PC-9 (cell line): Measurements from ENCODE around the gene DPH7.

ENCODE experiments used
- EZH2 ChIP-seq: fragments of 200-600 bp; sonication (generic); IDR thresholded peaks from 2 replicates; pipeline ENCODE4 v1.8.0; 2017; ENCODE audit warnings: antibody characterized with exemption, low read depth
- TF ChIP-seq, protein P1 (sequence below): fragments of 200-600 bp; sonication (generic); conservative IDR thresholded peaks from 2 replicates; pipeline ENCODE4 v1.6.1; 2017; ENCODE audit warnings: mixed run types, antibody characterized with exemption, mild to moderate bottlenecking, moderate library complexity

DNA sequence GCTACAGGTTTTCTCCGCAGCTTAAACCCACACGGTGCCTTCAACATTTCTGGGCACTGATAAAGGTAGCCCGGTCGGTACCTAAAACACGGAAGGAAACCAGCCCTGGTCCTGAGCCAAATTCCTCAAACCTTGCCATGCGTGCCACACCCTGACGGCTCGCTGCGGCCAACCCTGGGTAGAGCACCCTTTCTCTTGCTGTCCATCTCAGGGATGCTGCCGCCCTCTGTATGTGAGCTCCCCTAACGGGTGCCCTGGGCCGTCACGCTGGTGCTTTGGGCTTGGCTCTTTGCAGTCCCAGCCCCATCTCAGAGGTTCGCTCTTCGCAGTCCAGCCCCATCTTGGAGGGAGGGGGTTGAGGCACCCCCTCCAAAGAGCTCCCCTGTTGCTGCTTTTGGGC is 72.5 kb downstream of the DPH7 start:
- TF ChIP-seq, protein P1, sequence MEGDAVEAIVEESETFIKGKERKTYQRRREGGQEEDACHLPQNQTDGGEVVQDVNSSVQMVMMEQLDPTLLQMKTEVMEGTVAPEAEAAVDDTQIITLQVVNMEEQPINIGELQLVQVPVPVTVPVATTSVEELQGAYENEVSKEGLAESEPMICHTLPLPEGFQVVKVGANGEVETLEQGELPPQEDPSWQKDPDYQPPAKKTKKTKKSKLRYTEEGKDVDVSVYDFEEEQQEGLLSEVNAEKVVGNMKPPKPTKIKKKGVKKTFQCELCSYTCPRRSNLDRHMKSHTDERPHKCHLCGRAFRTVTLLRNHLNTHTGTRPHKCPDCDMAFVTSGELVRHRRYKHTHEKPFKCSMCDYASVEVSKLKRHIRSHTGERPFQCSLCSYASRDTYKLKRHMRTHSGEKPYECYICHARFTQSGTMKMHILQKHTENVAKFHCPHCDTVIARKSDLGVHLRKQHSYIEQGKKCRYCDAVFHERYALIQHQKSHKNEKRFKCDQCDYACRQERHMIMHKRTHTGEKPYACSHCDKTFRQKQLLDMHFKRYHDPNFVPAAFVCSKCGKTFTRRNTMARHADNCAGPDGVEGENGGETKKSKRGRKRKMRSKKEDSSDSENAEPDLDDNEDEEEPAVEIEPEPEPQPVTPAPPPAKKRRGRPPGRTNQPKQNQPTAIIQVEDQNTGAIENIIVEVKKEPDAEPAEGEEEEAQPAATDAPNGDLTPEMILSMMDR, result no peak
- no peak for TF ChIP-seq EZH2
